Erythroblast (primary cell): Measurements from ENCODE around the gene ZNF615.
"Not testable (repeated sequence)": the region's sequence is repeated elsewhere in the genome, so short reads cannot be mapped to it uniquely, and the experiment has no call there.

Source experiments
- DNase-seq, 2 experiments: peaks; one replicate each; lab custom pipeline; 2025; lab: John Stamatoyannopoulos, UW
- GATA1 ChIP-seq: IDR thresholded peaks from 2 replicates; pipeline ENCODE4 v1.6.1; 2011; ENCODE audit warnings: low read depth, mild to moderate bottlenecking, control low read depth, low read length, moderate library complexity
- POLR2A ChIP-seq: IDR thresholded peaks from 2 replicates; pipeline ENCODE4 v1.6.1; 2011; ENCODE audit warnings: mild to moderate bottlenecking, low read length

Gene ZNF615

GRCh38 chr19:52007806-52008557 lies at the start of gene ZNF615:
TSS of gene ZNF615 (minus strand) at chr19:52008211. CDS start at chr19:52003711, 4,500 bp downstream.
- peak; percentile 91 to 92 for DNase-seq
- TF ChIP-seq GATA1 (no peak), POLR2A (peak; percentile 44)

DNA sequence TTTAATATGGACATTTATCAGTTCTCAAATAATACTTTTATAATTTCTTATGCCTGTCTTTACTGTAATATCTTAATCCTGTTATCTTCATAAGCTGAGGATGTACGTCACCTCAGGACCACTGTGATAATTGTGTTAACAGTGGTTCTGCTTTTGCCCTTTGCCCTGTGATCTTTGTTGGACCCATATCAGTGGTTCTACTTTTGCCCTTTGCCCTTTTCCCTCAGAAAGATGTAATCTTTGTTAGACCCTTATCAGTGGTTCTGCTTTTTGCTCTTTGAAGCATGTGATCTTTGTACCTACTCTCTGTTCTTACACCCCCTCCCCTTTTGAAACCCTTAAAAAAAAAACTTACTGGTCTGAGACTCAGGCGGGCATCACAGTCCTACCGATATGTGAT lies 48.5 kb upstream of the ZNF615 start:
- not testable (repeated sequence) for DNase-seq

DNA sequence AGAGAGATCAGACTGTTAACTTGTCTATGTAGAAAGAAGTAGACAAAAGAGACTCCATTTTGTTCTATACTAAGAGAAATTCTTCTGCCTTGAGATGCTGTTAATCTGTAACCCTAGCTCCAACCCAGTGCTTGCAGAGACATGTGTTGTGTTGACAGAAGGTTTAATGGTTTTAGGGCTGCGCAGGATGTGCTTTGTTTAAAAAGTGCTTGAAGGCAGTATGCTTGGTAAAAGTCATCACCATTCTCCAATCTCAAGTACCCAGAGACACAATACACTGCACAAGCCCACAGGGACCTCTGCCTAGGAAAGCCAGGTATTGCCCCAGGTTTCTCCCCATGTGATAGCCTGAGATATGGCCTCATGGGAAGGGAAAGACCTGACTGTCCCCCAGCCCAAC lies 43.7 kb upstream of the ZNF615 start:
- DNase-seq, result not testable (repeated sequence)

DNA sequence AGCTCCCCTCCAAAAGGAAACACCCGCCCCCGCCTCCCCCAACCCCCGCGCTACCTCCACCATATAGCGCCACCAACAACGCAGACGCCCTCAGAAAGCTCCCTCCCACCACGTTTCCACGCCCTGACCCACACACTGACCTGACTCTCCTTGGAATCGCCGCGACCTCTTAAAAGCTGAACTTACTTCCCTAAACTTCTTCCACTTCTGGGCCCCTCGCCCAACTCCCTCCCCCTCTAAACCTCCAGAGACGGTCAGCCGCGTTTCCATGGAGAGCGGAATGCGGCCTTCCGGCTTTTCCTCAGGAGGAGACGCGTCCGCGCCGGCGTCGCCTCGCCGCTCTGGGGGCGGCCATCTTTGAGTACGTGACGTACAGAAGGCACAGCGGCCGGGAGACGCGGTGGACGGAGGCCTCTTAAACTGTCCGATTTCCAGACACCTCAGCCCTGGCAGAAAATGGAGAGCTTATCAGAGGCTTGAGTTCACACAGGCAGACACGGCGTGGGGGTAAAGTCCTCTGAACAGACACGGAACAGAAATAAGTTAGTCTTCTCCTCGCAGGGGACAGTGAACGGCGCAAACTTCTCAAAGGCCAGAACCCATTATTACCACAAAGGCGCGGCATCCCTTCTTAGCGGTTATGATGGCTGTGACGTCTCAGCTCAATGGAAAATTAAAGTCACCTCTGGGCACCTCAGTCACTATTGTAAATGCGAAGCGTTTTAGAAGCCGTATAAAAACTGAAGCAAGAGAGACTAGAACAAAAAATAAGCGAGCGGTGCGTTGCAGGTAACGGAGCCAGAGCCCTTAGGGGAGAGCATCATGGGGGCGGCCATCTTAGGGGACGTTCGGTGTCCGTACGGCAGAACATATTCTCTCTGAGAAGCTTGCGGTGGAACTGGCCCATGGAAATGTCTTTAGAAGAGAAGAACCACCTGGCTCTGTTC lies 40.8 kb upstream of the ZNF615 start, which contains the start of gene ZNF432:
ZNF432 (minus strand) TSS at position 284 of the 947 bp plus-strand sequence. CDS start 1,970 bp downstream, outside the sequence.
- TF ChIP-seq POLR2A (peak; percentile 78), GATA1 (no peak)
- DNase-seq, result peak; percentile 87 to 90

GRCh38 chr19:52039169-52039568 lies 31.2 kb upstream of the ZNF615 start:
- no peak for TF ChIP-seq GATA1
- DNase-seq, result no peak

DNA sequence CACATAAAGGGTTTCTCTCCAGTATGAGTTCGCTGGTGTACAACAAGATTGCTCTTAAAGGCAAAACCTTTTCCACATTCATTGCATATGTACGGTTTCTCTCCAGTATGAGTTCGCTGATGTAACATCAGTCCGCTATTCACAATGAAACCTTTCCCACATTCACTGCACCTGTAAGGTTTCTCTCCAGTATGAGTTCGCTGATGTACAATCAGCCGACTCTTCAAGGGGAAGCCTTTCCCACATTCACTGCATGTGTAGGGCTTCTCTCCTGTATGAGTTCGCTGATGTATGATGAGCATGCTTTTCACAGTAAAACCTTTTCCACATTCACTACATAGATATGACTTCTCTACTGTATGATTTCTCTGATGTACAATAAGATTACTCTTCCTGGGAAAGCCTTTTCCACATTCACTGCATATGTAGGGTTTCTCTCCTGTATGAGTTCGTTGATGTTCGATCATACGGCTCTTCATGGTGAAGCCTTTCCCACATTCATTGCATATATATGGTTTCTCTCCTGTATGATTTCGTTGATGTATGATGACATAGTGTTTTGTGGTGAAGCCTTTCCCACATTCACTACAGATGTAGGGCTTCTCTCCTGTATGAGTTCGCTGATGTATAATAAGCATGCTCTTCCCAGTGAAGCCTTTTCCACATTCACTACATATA lies 26.2 kb upstream of the ZNF615 start:
- TF ChIP-seq GATA1 (no peak), POLR2A (no peak)
- peak in 1 of 2 experiments; percentile 17 for DNase-seq

DNA sequence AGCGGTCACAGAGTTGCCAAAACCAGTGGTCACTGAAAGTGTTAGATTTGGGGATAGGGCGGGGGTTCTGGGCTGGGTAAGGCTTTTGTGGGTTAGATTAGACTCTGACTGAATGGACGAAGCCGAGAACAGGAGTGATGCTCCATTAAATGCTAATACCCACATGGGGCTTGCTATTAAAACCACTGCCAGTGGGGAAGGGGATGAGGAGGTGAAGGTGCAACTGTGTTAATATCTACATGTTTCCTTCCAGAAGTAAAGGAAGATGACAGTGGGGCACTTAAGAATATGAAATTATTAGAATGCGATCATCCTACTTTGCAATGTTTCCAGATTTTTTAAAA lies 20.7 kb upstream of the ZNF615 start:
- DNase-seq, result no peak
- TF ChIP-seq GATA1, result no peak
- TF ChIP-seq POLR2A, result no peak

DNA sequence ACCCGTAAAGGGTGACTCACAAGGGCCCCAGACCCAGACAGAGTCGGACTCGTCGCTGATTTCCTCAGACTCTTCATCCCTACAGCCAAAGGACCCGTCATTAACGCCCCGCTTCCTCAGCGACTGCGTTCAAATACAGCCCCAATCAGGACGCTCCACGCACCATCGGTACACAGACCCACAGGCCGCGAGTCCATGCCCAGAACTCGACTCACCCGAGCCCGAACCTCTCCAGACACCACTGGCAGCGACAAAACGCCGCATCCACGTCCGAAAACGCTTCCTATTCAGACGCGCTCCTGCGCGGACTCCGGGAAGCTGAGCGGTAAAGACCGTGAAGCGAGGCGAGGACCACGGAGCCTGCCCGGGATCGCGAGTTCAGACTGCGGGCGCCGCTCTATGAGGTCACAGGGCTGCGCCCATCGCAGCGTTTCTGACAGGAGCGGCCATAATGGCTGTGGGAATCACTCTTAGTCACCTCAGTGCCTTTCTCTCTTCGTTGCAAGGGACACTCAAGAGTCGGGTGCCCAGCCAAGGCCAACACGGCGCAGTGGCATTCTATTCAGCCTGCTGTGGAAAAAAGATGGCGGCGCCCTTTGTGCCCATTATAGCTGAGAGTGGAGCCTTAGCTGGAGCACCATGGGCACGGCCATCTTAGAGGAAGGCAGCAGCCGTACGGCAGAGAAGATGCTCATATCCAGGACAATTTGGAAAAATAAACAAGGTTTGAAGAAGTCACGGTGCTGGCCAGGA lies 20.2 kb upstream of the ZNF615 start, which contains the start of gene ZNF614:
ZNF614 (minus strand) TSS at position 353 of the 753 bp plus-strand sequence. CDS start 2,634 bp downstream, outside the sequence.
- peak; percentile 90 to 91 for DNase-seq
- TF ChIP-seq GATA1, result no peak
- TF ChIP-seq POLR2A, result peak; percentile 72

DNA sequence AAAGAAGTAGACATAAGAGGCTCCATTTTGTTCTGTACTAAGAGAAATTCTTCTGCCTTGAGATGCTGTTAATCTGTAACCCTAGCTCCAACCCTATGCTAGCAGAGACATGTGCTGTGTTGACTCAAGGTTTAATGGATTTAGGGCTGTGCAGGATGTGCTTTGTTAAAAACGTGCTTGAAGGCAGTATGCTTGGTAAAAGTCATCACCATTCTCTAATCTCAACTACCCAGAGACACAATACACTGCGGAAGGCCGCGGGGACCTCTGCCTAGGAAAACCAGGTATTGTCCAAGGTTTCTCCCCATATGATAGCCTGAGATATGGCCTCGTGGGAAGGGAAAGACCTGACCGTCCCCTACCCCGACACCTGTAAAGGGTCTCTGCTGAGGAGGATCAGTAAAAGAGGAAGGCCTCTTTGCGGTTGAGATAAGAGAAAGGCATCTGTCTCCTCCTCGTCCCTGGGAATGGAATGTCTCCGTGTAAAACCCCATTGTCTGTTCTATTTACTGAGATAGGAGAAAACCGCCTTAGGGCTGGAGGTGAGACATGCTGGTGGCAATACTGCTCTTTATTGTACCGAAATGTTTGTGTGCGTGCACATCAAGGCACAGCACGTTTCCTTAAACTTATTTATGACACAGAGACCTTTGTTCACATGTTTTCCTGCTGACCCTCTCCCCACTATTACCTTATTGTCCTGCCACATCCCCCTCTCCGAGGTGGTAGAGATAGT lies 18.4 kb upstream of the ZNF615 start:
- not testable (repeated sequence) for DNase-seq

GRCh38 chr19:52024478-52024877 lies 16.5 kb upstream of the ZNF615 start:
- not testable (repeated sequence) for DNase-seq

DNA sequence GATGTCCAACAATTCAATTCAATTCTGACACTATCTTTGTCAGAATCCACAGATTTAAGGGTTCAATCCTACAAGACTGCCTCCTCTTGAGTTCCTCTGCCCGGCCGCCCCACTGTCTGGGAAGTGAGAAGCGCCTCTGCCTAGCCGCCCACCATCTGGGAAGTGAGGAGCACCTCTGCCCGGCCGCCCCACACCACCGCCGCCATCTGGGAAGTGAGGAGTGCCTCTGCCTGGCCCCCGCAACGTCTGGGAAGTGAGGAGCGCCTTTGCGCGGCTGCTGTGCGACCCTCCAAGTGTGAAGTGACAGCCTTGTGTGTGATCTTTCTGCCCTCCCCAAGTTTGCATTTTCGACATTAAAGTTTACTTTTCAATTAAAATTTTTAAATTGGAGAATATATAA lies 14.2 kb upstream of the ZNF615 start:
- no peak for TF ChIP-seq POLR2A
- TF ChIP-seq GATA1, result no peak
- no peak for DNase-seq

DNA sequence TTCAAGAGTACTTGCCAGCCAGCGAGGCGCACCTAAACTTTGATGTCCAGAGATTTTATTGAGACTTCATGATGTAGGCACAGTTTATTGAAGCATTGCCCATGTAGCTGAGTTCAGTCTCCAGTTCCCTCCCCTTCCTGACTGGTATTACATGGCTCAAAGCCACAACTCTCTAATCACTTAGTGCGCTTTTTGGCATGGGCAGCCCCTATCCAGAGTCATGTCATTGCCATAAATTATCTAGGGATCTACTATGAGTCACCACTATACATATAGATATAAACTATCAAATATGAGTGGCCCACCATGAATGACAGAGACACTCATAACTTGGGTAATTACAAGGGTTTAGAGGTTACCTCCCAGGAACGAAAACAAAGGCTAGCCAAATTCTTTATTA lies 12.5 kb upstream of the ZNF615 start:
- TF ChIP-seq POLR2A (no peak), GATA1 (no peak)
- no peak for DNase-seq

DNA sequence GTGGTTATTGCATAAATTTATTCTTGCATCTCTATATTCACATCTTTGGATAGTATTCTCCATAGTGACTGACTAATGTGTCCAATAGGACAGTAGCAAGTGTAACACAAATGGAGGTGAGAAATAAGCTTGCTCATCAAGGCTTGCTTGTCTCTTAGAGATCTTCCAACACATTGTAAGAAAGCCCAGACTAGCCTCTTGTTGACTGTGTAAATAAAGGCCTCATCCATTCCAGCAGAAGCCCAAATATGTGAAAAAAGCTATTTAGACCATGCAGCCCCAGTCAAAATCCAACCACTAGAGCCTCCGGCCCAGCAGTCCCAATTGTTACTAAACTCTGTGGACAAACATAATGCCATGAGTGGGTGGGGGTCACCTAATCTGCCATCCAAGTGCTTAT lies 2.7 kb upstream of the ZNF615 start:
- no peak for DNase-seq
- TF ChIP-seq GATA1 (no peak), POLR2A (no peak)
